ENCODE data around the gene PELI1.
"Not testable (repeated sequence)": the region's sequence is repeated elsewhere in the genome, so short reads cannot be mapped to it uniquely, and the experiment has no call there.

The PELI1 gene

DNA sequence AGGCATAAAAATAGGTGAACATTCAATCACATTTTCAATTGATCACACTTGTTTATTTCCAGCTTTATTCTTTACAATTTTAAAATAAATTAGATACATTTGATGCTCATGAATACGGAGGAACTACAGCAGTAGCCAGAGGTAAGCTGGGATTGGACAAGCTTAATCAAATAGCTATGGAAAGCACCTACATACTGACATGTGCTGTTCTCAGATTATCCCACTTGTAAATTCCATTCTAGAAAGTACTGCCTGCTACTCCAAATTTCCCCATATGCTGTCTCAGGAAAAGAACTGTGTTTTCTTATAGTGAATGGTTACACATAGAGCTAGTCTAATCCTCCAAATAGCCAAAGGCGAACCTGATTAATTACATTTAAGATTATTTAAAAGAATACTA, 24.2 kb downstream of the PELI1 start:
- no peak for DNase-seq

DNA sequence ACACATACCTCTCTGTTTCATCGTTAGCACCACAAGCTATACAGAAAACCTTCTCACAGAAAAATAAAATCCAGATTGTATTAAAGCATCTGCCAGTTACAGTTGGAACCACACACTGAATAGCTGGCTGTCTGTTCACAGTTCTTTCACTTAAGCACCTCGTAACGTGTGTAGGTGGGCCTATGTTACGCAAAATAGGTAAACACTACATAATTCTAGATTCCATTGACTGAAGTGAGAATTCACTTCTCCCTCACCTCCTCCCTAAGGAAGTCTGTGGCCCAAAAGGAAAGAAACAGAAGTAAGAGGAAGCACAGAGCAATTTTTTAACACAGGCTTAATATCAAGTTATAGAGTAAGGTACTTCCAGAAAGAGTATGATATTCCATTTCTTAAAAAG, 24.9 kb downstream of the PELI1 start:
- DNase-seq: no peak

DNA sequence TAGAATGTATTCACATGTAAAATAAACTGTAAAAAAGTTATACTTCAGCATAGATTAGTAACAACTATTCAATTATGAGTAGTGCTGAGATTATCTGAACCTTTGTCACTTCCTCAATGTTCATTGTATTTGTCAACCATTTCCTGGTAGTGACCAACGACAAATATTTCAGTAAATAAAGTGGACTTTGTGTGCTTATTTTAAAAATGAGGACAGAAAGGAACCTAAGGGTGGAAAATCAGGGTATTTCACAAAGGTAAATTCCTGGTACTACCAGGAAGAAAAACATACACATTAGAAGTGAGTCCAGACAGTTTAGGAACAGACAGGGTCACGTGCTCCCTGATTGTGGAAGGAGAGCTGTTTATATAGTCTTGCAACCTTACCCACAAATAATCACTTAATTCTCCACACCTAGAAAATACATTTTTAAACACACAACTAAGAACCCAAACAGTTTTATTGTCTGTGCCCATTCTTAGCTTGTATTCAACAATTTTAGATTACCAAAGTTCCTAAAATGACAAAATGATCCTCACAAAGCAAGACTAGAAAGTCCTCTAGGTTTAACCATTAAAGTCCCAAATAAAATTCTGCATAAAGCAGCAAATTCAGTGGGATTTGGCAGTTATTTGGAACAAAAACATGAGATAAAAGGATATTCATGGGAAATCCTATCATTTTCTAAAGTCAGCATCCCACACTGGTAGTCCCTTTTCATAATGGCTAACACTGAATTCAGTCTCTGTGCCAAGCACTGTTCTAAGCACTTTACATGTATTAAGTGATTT, 28.2 kb downstream of the PELI1 start:
- DNase-seq: no peak

DNA sequence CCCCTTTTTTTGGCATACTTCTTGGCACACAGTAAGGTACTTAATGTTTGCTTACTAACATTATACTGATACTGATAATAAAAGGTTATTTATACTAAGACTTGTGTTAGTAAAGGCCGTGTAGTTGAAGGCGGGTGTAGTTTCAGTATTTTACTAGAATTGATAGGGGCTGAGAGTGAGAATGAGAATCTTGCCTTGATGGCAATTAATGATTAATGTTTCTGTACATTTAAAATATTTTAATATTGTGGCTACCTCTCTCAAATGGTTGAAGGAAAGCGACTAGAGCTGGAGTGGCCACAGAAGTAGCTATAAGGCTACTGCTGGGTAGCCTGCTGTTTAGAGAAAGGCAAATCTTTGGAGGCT, 29.3 kb downstream of the PELI1 start:
- DNase-seq: no peak

DNA sequence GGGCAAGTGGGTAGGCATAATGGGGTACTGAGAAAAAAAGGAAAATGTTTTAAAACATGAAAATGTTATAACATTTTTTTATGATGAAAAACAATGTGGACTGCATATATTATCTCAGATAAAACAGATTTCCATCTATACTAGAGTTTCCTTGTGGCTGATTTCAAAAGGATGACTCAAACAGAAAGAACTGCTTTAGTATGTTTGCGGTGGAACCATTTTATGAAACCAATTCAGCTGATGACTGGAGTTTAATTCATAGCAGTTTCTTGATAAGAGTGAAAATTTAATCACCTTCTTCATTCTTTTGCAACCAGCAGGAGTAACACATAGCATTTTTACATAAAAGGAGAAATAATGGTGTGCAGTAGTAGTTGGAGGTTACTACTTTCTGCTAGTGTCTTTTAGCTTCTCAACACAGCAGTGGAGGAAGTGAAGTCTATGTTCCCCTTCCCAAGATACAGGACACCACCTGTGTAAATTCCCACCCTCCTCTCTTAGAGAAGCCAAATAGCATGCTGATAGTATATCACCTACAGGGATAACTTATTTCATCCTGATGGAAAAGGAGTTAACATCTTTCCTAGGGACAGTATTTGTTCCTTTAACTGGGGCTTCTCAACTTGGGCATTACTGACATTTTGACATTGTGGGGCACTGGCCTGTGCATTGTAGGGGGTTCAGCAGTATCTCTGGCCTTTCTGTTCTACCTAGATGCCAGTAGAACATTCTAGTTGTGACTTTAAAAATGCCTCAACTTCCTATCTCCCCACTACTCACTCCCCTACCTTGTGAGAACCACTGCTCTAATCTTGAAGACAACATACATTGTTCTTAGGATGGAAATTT, 29.9 kb downstream of the PELI1 start:
- DNase-seq: peak in 1 of 2 donors; percentile 53

DNA sequence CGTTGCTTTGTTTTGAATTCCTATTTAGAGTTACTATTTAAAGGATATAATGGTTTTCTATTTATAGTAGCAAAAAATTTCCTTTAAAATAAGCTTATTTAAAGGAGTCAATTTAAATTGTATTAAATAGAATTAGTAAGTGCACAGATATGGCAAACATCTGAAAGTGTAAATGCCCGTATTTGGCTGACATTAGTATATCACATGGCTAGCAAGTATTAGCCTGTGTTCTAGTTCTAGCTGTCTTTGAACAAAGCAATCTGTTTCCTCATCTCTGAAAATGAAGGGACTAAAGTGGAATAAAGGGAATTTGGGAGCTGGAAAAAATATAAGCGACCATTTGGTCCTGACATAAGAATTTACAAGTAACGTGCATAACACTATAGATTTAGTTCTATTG, 32.2 kb downstream of the PELI1 start:
- no peak for DNase-seq

DNA sequence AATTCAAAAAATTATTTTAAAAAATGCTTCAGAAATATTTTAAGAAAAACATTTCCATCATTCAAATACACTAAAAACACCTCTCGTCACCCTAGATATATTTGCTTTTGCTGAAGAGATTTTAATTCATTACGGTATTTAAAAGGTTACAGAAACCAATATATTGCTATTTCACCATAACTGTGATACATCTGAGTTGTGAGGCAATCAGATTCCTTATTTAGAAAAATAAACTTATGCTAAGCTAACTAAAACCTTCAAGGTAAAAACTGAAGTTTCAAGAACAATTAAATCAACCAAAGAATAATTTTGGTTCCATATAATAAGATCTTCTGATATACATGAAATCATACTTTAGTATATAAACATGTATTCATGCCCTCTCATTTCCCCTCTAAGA, 32.8 kb downstream of the PELI1 start:
- no peak for DNase-seq

DNA sequence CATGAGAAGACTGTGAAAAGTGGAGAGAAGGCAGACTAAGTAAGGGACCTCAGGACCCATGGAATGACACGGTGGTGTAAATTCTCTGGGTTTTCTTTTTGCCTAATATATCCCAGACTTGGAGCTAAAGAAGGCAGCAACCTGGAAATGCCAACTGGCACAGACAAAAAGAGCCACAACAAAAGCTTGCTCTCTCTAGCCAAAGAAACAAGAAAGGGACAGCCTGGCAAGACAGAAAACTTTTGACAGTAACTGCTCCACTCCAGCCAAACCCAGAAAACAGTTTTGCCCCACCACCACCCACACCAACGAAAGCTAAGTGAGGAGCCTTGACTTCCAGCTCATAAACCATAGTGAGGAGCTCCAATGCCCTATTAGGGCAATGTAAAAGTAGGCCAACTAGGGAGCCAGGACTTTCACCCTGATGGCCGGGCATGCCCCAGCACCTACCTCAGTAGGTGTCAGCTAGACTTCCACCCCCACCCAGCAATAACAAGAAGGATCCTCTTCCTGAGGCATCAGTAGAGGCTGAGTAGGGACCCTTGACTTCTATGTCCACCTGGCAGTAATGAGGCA, 35.5 kb downstream of the PELI1 start:
- DNase-seq: no peak

DNA sequence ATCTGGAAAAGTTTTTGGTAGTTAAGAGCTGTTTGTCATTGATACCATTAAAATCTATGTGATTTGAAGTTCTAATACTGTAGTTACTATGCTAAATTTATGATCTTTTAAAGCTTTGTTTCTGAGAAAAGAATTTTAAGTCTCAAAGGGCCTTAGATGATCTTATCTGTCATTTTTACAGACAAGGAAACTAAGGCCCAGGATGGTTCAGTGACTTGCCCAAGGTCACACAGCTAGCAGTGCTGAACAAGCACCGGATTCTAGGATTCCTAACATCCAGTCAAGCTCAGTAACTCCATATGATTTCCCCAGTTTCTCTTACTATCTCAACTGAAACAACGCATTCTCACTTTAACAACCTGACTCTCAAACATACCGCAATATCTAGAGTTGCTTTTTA, 37.7 kb downstream of the PELI1 start:
- no peak for DNase-seq

DNA sequence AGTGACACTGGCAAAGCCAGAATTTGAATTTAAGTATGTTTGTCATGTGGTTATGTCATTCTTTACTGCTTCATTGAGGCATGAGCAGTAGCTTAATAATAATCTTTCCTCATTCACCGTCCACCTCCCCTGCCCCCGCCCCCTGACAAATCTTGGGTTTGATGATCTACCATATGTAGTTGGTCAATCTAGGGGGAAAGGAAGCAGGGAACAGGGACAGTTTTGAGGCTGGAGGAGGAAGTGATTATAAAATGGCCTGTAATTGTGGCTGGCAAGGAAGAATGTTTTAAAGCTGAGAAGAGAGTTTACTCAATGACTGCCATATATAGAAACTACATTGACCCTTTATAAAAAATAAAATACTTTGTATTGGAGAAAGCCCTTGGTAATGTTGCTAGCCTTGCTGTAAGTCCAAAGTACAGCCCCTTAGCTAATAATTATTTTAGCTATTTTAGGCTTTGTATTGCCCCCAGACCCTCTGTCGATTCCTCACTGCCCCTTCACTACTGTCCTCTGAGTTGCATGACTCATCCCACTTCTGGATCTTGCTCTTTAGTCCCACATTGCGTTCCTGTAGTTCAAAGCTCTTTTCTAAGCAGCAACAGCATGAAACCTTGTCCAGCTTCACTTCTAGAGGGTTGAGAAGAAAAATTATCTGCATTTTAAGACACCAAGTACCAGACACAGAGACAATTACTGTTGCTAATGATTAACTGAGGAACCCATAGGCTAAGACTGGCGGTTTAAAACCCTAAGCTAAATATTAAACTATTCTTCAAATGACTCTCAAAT, 38.4 kb downstream of the PELI1 start:
- no peak for DNase-seq

DNA sequence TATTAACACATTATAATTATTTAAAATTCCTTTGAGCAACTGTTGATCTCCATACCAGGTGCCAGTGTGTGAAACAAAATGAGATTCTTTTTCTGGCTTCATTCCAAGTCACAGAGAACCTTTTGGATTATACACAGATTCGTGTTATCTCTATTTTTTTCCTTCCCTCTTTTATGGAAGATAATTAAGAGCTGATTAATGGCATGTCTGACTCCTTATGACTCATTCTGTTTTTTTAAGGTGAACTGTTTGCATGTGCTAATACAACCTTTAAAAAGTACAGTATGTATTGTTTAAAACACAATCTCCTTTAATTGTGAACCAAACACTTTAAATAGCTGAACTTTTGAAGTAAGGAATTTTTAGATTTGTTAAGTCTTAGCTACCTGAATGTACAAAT, 39.3 kb downstream of the PELI1 start:
- no peak for DNase-seq

DNA sequence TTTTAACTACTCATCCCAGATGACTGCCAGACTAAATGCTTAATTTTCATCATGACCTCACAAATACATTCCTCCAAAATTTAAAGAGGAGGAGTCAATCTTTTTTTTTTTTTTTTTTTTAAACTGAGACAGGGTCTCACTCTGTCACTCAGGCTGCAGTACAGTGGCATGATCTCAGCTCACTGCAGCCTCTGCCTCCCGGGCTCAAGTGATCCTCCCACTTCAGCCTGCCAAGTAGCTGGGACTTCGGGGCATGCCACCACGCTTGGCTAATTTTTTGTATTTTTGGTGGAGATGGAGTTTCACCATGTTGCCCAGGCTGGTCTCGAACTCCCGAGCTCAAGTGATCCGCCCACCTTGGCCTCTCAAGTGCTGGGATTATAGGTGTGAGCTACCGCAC, 41.5 kb downstream of the PELI1 start:
- DNase-seq: not testable (repeated sequence)

DNA sequence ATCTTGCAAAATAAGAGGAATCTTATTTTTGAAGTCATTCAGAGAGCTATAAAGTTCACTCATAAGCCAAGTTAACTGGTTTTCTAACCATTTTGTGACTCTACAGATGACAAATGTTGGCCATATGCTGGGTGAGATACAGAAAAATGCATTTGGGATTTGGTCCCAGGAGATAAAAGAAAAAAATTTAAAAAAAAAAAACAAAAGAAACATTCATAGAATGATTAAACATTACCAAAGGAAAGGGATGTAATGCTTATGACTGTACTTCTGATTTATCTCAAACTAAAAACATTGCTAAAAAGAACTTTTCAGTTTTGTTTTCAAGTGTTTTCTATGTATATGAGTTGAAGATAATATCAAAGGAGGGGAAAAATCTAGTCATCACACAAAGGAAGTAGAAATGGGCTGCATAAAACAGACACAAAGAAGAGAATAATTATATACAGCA, 43.1 kb downstream of the PELI1 start:
- peak in 1 of 2 donors; percentile 33 for DNase-seq

DNA sequence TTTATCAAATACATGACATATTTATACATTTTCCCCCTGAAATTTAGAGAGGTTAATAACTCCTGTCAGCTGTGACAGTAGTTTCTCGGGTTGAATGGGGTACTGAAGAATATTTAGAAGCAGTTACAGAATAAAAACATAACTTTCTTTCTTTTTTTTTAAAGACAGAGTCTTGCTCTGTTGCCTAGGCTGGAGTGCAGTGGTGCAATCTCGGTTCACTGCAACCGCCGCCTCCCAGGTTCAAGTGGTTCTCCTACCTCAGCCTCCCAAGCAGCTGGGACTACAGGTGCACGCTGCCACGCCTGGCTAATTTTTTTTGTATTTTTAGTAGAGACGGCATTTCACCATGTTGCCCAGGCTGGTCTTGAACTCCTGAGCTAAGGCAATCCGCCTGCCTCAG, 43.6 kb downstream of the PELI1 start:
- DNase-seq: not testable (repeated sequence)

DNA sequence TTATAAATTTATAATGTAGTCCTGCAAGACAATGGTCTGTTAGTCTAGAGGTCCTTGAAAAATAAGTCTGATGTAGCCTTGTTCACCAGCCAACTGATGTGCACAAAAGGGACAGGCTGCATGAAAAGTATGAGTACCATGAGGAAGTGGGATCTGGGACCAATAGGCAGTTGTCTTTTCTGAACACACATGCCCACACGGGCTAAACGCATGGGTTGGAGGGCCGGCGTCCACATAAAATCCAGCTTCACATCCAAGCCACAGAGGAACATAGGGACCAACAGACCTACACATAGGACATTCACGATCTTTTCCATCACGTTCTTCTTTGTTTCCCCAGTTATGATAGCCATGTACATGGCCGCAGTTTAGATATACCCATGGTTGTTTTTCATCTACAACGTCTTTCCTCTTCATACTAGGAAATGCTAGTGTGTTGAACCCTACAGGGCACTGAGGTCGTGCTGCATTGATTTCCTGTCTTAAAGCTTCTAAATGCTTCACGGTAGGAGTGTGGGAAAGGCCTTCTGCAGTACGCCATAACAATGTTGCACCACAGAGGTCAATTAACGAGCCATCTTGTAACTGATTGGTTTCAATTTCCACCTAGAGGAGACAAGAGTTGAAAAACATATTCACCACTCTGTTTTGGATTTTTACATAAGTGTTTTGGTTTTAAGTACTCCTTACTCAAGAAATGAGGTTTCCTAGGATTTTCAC, 49.4 kb downstream of the PELI1 start:
- no peak for DNase-seq

DNA sequence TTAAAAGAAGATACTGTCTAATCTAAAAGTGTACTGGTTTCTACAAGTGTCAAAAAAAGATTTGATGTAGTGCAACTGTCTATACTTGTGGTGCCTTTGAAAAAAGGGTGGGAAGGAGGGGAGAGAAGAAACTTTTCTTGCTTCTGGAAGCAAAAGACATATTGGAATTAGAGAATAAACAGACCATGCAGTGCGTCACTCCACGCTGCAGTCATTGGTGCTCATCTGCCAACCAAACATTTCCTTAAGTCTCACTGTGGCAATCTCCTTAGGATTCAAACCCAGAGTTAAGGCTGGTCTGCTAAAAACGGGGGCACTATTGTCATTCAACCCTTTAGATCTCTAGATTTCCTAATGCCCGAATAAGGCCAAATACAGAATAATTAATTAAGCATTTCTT, 50.9 kb downstream of the PELI1 start:
- DNase-seq: no peak

DNA sequence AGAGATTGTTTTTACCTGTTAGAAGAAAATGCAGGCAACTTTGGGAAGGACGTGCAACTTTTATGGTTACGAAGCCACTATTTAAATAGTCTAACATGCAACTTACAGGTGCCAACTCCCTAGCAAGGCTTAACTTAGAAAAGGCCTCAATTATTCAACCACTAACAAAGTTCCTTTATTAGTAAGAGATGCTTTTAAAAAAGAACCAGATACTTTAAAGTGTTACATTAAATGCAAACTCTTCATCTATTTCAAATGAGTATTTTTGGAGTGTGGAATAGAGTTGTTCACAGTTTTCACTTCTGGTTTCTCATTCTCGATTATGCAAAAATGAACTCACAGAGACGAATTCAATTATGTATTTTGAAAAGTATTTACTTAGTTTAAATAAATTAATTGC, 51.7 kb downstream of the PELI1 start:
- no peak for DNase-seq

DNA sequence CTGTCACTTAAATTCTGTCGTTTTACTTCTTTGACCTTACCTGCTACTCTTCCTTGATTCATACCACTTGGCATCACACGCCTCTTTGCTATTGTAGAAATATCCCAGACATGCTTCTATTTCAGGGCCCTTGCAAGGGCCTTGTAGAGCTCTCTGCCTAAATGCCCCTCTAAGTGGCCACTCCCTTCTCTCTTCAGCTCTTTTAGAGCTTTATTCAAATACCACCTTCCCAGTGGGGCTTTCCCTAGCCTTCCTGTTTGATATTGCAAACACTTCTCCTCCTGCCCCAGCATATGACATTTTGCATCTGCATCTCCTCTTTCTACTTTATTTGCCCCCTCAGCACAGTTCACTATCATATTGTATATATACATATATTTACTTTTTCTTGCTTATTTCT, 54.0 kb downstream of the PELI1 start:
- peak in 1 of 2 donors; percentile 13 for DNase-seq

DNA sequence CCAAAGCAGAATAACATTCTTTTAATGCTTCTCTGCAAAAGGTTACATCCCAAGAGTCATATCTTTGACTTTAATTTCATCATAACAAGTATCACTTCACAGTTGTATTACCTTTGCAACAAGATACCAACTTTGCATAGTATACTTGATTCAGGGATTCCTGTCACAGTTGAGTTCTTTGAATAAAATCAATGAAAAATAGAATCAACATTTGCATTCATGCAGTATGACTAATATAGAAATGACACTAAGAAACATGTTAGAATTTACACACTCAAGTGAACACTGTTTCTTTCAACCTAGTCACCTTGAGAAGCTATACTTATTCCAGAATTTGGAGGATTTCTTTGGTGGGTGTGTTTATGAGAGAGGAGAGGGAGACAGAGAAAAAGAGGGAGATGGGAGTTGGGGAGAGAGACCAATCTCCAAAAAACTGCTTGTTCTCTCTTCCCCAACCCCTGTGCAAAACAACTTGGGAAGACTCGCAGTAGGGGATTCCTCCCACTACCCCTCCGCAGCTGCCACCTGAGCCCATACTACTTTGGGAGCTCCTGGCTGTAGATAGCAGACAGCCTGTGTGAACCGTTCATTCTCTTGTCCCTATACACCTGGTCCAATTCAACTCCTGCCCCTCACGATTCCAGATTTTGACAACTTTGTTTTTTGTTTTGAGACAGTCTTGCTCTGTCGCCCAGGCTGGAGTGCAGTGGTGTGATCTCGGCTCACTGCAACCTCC, 57.7 kb downstream of the PELI1 start:
- no peak for DNase-seq

DNA sequence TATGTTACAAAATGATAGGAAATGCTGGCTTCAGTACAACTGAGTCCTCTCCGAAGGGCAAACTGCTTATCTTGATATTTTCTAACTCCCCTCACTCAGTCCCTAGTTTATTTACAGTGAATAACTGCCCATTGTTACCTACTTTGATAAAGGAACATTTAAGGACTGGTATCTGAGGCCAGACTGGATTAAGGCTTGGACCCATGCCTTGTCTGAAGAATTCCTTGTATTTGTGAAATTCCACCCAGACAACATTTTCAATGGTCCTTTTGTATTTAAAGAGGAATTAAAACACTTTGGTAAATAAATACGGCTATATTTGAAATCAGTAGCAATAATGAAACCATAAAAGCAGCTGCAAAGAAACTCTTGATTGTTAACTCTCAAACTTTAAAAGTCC, 58.3 kb downstream of the PELI1 start:
- DNase-seq: no peak

DNA sequence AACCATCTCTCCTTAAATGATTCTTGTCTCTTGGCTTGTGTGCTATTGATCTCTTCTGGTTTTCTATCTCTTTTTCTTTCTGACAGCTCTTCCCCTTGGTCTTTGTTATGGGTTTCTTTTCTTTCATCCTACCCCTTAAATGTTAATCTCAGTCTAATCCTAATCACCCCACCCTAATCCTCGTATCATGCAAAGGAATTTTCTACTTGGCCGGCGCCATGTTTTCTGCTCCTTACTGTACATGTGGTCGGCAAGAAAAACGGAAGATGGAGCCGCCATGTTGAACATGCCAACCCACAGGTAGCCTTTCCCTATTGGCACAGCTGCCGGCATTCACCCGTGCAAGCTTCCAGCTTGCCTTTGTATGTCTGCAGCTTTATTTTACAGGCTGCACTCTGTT, 63.2 kb downstream of the PELI1 start:
- DNase-seq: no peak

DNA sequence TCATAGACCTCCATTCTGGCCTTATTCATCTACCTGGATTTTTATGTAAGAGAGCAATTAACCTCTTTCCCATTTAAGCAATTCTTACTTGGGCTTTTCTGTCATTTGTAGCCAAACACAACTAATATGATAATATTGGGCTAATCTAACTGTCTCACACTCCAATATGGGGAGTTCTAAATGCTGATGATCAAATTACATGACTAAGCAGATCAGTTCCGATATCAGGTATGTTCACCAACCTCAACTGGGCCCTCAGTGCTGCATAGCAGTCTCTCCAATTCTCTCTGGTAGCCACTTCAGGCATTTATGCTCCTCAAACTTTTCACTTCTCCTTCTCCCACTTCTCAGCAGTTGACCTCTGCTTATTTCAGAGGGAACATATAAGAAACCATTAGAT, 64.0 kb downstream of the PELI1 start:
- DNase-seq: no peak
